GM19467 (cell line): ENCODE results near the gene PALMD.
A peak's percentile ranks its signal among the peaks of the same experiment; 100 is the strongest.

Experiments
- ATAC-seq: cut with Tn5 transposase; IDR thresholded peaks from one replicate; pipeline ENCODE4 v1.9.1; 2021; ENCODE audit warnings: mild to moderate bottlenecking, moderate library complexity; ENCODE audit not compliant: unreplicated experiment

The PALMD gene

DNA sequence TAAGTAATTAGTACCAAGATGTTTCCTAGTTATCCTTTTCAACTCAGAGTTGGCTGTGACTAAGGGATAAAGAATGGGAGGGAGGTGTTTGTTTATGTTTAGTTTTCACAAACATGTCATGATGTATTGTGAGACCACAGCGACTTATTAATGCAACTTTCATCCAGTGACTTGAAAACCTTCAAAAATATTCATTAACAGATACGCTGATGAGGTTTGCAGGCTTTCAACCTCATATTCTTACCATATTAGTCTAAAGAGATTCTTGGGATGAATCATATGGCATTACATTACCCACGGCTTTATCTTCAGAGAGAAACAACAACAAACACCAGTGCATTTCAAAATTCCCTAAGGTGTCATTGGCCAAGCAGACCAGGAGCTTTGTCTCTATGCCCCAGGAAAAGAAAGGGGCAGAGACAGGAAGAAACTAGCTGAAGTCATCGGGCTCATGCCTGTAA lies 36.4 kb downstream of the PALMD start:
- no peak for ATAC-seq

DNA sequence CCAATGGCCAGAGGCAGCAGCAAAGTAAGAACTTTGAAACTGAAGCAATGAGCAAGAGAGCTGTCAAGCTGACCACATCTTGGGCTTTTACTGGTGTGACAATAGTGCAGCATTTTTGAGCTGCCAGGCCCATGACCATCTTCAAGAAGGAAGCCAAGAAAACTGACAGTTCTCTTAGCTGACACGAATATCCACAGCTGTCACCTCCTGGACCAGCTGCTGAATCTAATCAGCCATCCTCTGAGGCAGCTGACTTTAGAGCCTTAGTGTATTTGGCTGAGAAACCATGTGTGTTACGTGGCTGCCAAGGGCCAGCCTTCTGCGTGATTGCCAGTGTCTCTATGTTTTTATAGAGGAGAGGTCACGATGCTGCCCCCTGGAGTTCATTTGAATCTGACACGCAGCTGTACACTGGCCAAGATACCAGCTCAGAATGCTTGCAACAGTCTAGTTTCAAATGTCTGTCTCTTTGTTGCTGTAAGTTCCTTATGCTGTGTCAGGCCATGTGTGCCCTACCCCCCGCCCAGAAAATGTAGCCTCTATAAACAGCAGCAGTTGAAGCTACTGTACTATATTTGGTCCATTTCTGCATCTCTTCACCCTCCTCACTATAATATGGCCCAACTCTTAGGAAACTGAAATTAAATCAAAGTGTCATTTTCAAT lies 39.7 kb downstream of the PALMD start:
- ATAC-seq = peak; percentile 88

DNA sequence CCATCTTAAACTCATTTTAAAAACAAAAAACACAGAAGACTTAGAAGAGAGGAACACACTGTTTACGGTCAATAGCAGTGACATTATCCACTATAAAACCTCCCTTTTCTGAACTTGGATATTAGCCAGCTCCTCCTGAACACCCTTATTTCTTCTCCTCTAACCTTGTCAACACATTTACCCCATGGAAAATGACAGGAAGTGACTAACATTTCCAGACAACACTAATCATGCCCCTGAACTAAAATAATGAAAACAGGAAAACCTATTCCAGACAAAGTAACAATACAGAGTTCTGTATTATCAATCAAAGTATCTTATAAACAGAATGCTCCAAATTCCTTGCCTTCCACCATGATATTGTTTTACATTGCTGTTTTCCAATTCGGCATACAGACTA lies 45.3 kb downstream of the PALMD start:
- ATAC-seq = no peak

DNA sequence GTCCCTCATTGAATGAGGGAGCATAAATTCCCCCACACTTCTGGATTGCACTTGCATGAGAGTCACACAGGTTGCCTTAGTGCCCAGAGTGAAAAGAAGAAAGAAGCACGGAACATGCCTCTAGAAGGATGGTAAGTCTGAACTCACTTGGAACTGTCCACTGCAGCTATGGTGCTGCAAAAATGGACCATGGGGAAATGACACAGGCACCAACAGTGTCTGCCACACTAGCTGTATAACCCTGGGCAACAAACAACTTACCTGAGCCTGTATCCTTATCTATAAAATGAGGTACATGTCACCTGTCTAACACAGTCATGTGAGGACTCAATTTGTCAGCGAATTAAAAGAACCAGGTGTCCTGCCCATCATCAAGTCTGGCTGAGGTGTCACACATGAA lies 50.7 kb downstream of the PALMD start:
- no peak for ATAC-seq

DNA sequence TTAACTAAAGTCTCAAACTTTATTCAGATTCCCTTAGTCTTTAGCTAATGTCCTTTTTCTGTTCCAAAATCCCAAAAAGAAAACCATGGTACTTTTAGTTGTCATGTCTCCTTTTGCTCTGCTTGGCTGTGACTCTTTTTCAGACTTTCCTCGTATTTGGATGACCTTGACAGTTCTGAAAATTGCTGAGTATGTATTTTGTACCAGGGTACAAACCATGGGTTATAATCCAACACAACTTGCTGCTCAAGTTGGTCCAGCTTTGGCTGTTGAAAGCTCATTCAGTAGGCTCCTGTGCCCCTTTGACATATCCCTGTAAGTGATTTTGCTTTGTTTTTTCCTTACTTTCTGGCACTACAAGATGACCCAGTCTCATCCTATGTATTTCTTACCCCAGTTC lies 51.7 kb downstream of the PALMD start:
- no peak for ATAC-seq

DNA sequence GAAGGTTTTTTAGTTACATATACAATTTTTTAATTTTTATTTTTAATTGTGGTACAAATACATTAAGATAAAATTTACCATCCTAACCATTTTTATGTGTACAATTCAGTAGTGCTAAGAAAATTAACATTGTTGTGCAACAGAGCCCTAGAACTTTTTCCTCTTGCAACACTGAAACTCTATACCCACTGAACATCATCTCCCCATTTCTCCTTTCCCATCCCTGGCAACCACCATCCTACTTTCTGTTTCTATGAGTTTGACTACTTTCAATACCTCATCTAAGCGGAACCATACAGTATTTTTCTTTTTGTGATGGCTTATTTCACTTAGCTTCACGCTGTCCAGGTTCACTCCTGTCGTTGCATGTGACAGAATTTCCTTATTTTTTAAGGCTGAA lies 54.1 kb downstream of the PALMD start:
- no peak for ATAC-seq

DNA sequence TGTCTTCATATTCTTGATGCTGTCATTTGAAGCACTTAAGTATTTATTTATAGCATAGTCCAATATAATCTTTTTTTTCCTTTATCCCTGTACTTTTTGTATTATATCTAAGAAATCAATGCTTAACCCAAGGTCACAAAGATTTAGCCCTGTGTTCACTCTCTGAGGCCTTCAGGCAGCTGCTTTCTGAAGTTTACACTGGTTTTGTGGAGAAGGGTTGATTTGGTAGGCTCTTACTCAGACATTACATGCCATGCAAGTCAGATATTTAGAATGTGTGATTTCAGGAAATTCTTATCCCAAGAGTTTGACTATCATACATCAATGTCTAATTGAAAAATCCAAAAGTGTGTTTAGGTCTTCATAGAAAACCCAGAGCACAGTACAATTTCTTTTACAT lies 56.3 kb downstream of the PALMD start:
- ATAC-seq = no peak

DNA sequence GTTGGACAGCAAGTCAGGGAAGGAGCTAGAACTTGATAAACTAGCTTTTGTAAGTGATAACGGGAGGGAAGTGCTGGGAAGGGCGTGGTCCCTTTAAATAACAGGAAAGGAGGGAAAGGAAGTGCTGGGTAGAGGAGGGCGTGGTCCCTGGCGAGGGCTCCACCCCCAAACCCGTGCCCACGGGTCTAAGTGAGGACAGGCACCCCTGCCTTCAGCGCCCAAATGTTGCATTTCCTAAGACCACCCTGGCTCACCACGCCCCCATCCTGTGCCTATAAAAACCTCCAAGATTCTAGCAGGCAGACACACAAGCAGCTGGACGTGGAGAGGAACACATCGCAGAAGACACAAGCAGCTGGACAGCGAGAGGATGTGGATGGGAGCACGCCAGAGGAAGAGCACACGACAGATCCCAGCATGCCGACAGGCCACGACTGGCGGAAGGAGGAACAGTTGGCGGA lies 58.5 kb downstream of the PALMD start:
- ATAC-seq = no peak

DNA sequence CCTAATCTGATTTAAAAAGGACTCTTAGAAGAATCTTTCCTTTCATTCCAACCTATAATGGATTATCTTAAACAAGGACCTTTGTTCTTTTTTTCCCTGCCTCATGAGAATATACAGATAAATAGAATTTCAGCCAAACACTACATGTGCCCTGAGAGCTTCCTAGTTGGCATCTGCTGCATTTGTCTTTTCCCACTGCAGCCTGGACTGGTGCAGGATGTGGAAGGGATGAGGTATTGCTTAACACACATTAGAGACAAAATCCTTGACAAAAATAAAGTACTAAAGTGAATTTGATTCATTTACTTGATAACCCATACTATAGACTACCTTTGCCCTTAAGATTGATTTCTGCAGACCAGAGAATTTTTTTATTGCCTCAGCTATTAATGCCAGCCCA lies 59.5 kb downstream of the PALMD start:
- ATAC-seq = no peak

DNA sequence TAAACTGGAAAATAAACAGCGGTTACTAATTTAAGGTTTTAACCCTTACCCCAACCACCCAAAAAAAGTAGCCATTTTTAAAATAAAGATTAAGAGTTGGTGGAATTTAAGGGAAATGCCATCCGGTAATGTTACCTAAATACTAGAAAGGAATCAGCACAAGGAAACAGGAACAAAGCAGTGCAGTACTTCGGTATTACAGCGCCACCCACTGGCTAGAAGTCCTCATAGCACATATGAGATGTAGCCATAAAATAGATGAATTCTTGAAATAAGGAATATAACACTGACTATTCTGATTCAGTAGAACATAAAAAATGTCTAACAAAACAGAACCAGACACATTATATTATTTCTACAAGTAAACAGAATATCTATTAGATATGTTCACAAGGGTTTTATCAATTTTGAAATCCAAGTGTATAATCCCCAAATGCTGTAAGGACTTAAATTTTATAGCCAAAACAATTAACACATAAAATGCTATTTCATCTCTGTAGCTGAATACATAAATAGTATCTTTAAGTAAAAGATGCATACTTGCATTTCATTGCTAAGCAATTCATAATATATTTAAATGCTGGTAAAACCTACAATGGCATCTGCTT lies 61.7 kb downstream of the PALMD start:
- ATAC-seq = peak; percentile 69

DNA sequence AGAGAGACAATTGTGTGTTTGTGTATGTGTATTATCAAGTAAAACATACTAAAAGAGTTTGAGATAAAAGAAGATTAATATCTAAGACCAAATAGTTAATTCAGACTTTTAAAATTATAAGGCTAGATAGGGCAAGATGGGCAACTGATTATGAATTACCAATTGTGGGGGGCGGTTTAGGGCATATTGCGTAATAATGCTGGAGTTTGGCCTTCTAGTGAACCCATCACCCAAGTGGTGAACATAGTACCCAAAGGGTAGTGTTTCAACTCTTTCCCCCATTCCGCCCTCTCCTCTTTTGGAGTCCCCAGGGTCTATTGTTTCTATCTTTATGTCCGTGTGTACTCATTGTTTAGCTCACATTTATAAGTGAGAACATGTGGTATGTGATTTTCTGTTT lies 65.1 kb downstream of the PALMD start:
- ATAC-seq = no peak

DNA sequence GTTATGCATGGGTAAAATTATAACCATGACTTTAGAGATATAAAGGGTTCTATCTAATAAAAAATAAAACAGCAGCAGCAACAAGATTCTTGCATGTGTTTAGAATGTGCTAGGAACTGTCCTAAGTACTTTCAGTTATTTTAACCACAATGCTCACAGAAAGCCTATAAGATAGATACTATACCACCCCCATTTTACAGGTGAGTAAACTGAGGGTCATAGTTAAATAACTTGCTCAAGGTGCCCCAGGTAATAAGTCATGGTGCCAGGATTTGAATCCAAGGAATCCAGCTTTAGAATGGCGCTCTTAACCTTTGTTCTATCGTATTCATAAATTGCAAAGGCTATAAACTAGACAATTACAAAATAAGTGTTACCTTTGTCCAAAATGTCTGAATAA lies 67.1 kb downstream of the PALMD start:
- no peak for ATAC-seq

DNA sequence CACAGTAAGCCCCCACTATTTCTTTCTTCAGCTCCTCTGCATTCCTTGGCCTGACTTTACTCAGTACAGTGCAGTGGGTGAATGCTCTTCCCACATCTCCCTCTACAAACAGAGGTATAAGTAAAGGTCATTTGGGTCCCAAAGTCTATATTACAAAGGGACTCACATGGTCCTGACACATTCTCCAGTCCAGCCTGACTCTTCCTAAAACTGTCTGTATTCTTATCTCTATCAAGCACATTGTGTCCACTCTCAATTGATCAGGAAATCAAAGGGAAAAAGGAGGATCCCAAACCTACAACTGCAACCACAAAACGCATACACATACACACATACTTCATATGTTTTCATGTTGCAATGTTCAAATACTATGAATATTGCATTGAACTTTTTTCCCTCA lies 71.1 kb downstream of the PALMD start:
- no peak for ATAC-seq

DNA sequence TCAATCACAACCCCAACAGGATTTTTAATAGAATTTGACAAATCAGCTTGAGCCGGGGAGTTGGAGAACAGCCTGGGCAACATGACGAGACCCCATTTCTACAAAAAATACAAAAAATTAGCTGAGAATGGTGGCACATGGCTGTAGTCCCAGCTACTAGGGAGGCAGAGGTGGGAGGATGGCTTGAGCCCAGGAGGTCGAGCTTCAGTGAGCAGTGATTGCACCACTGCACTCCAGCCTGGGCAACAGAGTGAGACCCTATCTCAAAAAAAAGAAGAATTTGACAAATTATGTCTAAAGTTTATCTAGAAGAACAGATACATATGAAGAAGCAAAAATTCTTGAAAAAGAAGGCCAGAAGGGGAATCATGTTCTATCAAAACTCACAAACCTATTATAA lies 77.3 kb downstream of the PALMD start:
- no peak for ATAC-seq

DNA sequence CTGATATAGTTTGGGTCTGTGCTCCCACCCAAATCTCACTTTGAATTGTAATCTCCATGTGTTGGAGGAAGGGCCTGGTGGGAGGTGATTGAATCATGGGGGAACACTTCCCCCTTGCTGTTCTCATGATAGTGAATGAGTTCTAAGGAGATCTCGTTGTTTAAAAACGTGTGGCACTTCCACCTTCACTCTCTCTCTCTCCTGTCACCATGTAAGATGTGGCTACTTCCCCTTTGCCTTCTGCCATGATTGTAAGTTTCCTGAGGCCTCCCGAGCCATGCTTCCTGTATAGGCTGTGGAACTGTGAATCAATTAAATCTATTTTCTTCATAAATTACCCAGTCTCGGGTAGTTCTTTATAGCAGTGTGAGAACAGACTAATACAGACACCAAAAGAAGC lies 80.1 kb downstream of the PALMD start:
- ATAC-seq = no peak

DNA sequence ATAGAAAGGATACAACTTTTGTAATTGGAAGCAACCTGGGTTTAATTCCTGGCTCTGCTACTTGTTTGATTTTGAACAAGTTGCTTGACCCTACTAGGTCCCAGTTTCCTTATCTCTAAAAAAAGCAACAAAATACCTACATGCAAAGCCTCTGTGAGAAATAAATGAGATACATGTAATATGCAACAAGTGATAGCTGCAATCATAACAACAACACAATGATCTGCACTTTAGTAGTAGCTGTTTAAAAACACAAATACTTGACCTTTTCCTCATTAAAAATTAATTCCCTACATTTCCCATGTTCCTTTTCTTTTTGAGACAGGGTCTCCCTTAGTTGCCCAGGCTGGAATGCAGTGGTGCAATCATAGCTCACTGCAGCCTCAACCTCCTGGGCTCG lies 80.5 kb downstream of the PALMD start:
- no peak for ATAC-seq

DNA sequence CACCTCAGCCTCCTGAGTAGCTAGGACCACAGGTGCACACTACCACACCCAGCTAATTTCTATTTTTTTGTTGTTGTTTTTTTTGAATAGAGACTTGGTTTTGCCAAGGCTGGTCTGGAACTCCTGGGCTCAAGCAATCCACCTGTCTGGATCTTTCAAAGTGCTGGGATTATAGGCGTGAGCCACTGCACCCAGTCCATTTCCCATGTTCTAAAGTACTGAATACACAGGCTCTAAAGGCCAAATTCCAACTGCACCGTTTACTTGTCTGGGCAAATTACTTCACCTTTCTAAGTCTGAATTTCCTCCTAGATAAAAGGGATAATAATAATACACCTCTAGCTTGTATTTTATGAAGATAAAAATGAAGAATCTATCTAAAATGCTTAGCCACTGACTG lies 80.9 kb downstream of the PALMD start:
- no peak for ATAC-seq

DNA sequence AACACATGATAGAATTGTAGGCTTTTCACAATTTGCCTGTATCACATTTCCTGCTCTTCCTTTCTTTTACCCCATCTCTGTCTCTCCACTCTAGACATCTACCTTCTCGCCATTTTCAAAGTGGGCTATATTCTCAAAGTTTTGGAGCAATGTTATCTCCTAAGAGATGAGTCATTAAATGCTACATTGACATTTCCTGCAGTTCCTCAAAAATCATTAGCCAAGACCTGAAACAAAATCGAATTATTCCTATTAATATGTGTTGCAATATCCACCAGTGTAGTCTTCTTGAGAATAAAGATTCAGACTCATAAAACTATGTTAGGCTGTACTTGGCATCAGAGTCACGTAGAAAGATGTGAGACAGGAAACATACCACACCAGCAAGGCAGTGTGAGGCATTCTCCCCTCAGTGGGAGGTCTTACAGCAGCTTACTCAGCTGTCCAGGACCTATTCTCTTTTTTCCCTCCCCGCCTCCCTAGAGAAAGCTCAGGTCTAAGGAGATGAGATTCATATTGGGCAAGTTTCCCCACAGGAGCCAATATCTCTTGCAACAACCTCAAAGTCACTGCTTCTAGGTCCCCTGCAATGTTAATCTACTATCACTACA lies 81.8 kb downstream of the PALMD start:
- ATAC-seq = no peak

DNA sequence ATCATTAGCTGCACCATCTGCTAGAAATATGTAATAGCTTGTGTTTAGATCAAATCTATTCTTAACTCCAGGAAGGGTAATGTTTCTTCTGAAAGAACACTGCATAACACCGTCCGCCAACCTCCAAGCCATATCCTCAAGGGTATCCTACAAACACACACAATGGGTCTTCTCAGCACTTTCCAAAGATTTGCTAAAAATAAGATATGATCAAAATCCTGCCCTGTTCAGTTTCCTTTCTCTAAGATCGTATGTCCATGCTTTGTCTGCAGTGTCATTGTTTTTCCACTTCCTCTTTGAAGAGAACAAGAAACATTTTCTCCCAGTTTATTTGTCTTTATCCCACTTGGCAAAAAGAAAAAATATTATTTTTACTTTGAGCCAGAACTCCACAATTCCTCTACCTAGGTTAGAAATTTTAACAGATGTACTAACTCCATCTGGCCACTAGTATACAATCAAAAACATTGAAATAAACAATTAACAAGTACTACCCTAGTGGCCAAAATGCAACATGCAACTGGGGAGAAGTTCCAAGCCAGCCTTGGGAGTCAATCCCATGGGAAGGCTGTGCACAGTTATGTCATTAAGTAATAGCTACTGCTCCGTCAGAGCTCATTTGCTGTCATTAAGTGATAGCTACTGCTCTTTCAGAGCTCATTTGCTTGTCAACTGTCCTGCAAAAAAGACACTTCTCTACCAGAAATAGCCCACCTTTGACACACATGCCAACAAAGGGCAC lies 82.8 kb downstream of the PALMD start:
- no peak for ATAC-seq

DNA sequence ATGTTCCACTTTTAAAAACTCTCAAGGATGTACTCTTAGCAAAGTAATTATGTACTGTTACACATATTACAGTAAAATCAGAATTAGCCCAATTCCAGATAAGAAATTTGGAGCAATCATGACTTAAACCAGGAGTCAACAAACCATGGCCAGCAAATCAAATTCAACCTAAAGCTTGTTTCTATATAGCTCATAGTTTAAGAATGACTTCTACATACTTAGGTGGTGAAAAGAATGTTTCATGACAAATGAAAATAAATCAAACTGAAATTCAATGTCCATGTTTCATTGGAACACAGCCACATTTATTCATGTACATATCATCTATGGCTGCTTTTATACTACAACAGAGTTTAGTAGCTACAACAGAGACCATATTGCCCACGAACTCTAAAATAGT lies 85.5 kb downstream of the PALMD start:
- no peak for ATAC-seq

DNA sequence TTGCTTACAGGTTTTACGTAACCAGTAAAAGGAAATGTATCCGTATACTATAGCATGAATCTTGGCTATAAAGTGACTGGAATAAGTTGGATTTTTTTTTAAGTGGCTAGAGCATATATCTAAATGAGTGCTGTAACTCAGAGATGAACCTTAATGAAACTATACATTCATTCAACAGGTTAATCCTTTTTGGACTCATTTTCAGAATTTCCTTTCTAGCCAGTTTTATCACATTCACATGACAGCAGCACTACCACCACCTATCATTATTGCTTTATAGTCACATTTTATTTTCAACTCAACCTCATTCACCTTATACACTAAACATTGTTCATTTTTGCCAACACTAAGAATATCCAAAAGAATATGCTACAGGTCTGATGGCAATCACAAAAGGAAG lies 89.9 kb downstream of the PALMD start:
- ATAC-seq = no peak

DNA sequence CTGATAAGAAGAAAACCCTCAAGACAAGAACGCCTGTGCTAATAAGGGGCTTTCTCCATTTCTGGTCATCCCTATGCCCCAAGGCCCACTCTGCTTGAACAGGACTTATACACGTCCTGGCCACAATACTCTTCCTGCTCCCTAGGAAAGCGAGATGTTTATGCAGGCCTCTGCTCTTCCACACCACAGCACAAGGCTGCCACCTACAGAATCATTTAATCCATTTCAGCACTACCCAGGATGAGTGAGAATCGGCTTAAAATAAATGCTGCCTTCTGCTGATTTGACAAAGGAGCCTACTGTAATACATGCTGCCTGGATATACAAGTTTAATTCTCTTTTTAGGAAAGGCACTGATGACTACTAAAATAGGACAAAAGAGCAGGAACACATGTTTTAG lies 91.1 kb downstream of the PALMD start:
- ATAC-seq = no peak
